Panc1 (cell line): Measurements from ENCODE around the gene CKS1B. TPM values are rescaled to one million over a fixed set of nuclear protein-coding genes. Genes with fewer than 3 reads are reported as not detected.

Source experiments
- ATAC-seq: fragments of 200-7000 bp; cut with Tn5 transposase; 2 replicates; pipeline ENCODE4 v1.9.1; 2020; ENCODE audit warnings: mild to moderate bottlenecking, moderate library complexity
- BruUV-seq: library from RNA; stranded (reverse); fragments of 400-500 nt; replicated peaks from 2 replicates; lab custom pipeline; 2021; lab: Mats Ljungman, UMichigan
- CTCF ChIA-PET: fragments of 300-600 bp; sonication (Branson Sonifier 250); formaldehyde crosslinking; loops from one replicate; lab custom pipeline; 2022; ENCODE audit warnings: antibody characterized with exemption; lab: Charles Lee
- POLR2A ChIA-PET: fragments of 300-600 bp; sonication (Branson Sonifier 250); formaldehyde crosslinking; loops from one replicate; lab custom pipeline; 2022; ENCODE audit warnings: antibody characterized with exemption; lab: Charles Lee
- DNase-seq: peaks from one replicate; pipeline ENCODE4 v3.0.0-alpha.2; 2010; ENCODE audit warnings: low read depth, low spot score
- H3K27ac ChIP-seq: 2 replicates; pipeline ENCODE4 v1.5.1; 2011; ENCODE audit warnings: mild to moderate bottlenecking, low read length, inconsistent platforms
- H3K27me3 ChIP-seq: fragments of 200-500 bp; sonication (Bioruptor generic); 2 replicates; pipeline ENCODE4 v1.6.0; 2014; ENCODE audit warnings: low read length, inconsistent platforms; ENCODE audit not compliant: control insufficient read depth, insufficient read depth
- H3K36me3 ChIP-seq: fragments of 200-500 bp; sonication (Bioruptor generic); 2 replicates; pipeline ENCODE4 v1.5.1; 2014; ENCODE audit warnings: inconsistent platforms, mild to moderate bottlenecking, low read length, moderate library complexity; ENCODE audit not compliant: control insufficient read depth, insufficient read depth
- H3K4me1 ChIP-seq: 2 replicates; pipeline ENCODE4 v1.5.1; 2011; ENCODE audit warnings: inconsistent platforms, mild to moderate bottlenecking, low read length, moderate library complexity; ENCODE audit not compliant: control insufficient read depth, insufficient read depth
- H3K4me3 ChIP-seq, 2 experiments: 2 replicates each; pipeline ENCODE4 v1.5.1; 2011 to 2012; ENCODE audit warnings: low read depth in 2 of 2, low read length in 2 of 2, mild to moderate bottlenecking in 2 of 2, inconsistent platforms in 1 of 2, moderate library complexity in 1 of 2
- H3K9me3 ChIP-seq: fragments of 200-500 bp; sonication (Bioruptor generic); 2 replicates; pipeline ENCODE4 v1.5.1; 2014; ENCODE audit warnings: low read depth, mild to moderate bottlenecking, inconsistent platforms, low read length, moderate library complexity; ENCODE audit not compliant: control insufficient read depth, insufficient read depth
- CTCF ChIP-seq: fragments of 450-650 bp; IDR thresholded peaks from 2 replicates; pipeline ENCODE4 v1.5.1; 2017; ENCODE audit warnings: mild to moderate bottlenecking
- POLR2AphosphoS5 ChIP-seq: IDR thresholded peaks from 2 replicates; pipeline ENCODE4 v1.6.1; 2012; ENCODE audit warnings: mild to moderate bottlenecking, low read depth, low read length, moderate library complexity
- REST ChIP-seq, 2 experiments: IDR thresholded peaks; 2 replicates each; pipeline ENCODE4 v1.6.1; 2011 to 2012; ENCODE audit warnings: low read depth in 2 of 2, control low read depth in 1 of 2, low read length in 1 of 2, mild to moderate bottlenecking in 1 of 2, moderate library complexity in 1 of 2; ENCODE audit not compliant: insufficient read depth in 1 of 2
- SIN3A ChIP-seq: IDR thresholded peaks from 2 replicates; pipeline ENCODE4 v1.6.1; 2012; ENCODE audit warnings: low read depth, mild to moderate bottlenecking, low read length, moderate library complexity, borderline replicate concordance; ENCODE audit not compliant: insufficient read depth
- TCF7L2 ChIP-seq: IDR thresholded peaks from 2 replicates; pipeline ENCODE4 v1.6.1; 2011; ENCODE audit warnings: mild to moderate bottlenecking, low read depth, low read length, inconsistent platforms
- in situ Hi-C: cut with HindIII; loops from 2 replicates; pipeline ENCODE4 v1.10.0; 2016; ENCODE audit warnings: low sequenced_read_pairs, low pct_unique_long_range_greater_than_20kb
- intact Hi-C: fragments of 100-400 bp; cut with micrococcal nuclease; formaldehyde crosslinking; loops from one replicate; pipeline ENCODE4 v1.10.0; 2022; ENCODE audit not compliant: unreplicated experiment
- total RNA-seq: library from RNA; stranded (reverse); gene quantifications from one replicate; pipeline ENCODE4 v1.2.1, GENCODE V29; 2021; ENCODE audit not compliant: unreplicated experiment

Gene CKS1B
- total RNA-seq, 1 experiment from 2014 or later: 212 TPM

- ATAC-seq: no peak
- in situ Hi-C loops: no loop called here
- CTCF ChIA-PET: interaction anchor here (0.5 to 0.6 kb wide), 2 partner anchors 35 to 44 kb away, joined by 3 read pairs; no protein-coding TSS in a partner anchor
Measured at GRCh38 chr1:154945962-154946850, 28.3 kb upstream of the CKS1B start.

More at GRCh38 chr1:154945962-154946850, 28.3 kb upstream of the CKS1B start:
- Histone ChIP-seq H3K4me3 (no peak overlapping the region), H3K27ac (no peak overlapping the region), H3K4me1 (peaks cover 6% of the 10 kb centered on the region; the same call in 1 of the 2 replicates), H3K36me3 (no peaks in the 10 kb centered on the region), H3K27me3 (no peaks in the 10 kb centered on the region), H3K9me3 (no peaks in the 10 kb centered on the region)
- intact Hi-C loops: no loop called here
- POLR2A ChIA-PET: no interaction called here
- BruUV-seq: no TSS peak
- TF ChIP-seq POLR2AphosphoS5 (no peak), SIN3A (no peak), REST (IDR thresholded peaks at IDR 0.05; ENCODE audit: insufficient read depth in 1 of 2, low read depth in 2 of 2, low read length in 1 of 2) (no peak), CTCF (no peak), TCF7L2 (no peak)
- DNase-seq: no peak
